ENCODE results near the gene LBHD2.

The LBHD2 gene

DNA sequence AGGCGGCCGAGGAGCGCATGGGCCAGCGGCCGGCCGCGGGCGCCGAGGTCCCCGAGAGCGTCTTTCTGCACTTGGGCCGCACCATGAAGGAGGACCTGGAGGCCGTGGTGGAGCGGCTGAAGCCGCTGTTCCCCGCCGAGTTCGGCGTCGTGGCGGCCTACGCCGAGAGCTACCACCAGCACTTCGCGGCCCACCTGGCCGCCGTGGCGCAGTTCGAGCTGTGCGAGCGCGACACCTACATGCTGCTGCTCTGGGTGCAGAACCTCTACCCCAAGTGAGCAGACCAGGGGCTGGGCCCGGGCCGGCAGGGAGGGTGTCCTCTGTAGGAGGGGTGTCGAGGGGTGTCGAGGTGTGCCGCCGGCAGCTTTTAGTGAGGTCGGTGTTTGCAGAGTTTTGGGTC is 43.3 kb downstream of the LBHD2 start:
- Histone ChIP-seq H3K9ac (ENCODE audit: low read length) (no peak overlapping the region), H3F3A (ENCODE audit: insufficient read depth) (no peaks in the 10 kb centered on the region), H4K20me1 (ENCODE audit: low read depth, low read length) (no peaks in the 10 kb centered on the region), H3K27me3 (ENCODE audit: low read length) (no peaks in the 10 kb centered on the region), H3K4me3 (ENCODE audit: insufficient read depth, low read length, poor library complexity, severe bottlenecking) (no peak overlapping the region), H3K4me2 (ENCODE audit: low read depth, low read length, poor library complexity, severe bottlenecking) (no peak overlapping the region), H3K27ac (ENCODE audit: low read depth, low read length) (no peak overlapping the region), H3K79me2 (ENCODE audit: insufficient read depth, low read length) (no peaks in the 10 kb centered on the region), H3K36me3 (ENCODE audit: low read length) (no peaks in the 10 kb centered on the region), H3K9me3 (ENCODE audit: insufficient read depth, low read length) (no peaks in the 10 kb centered on the region), H3K9me2 (replicated peaks; ENCODE audit: insufficient read depth, low read length) (no peaks in the 10 kb centered on the region), H2AFZ (ENCODE audit: low read depth, low read length, severe bottlenecking) (no peak overlapping the region)
- TF ChIP-seq, protein P1, sequence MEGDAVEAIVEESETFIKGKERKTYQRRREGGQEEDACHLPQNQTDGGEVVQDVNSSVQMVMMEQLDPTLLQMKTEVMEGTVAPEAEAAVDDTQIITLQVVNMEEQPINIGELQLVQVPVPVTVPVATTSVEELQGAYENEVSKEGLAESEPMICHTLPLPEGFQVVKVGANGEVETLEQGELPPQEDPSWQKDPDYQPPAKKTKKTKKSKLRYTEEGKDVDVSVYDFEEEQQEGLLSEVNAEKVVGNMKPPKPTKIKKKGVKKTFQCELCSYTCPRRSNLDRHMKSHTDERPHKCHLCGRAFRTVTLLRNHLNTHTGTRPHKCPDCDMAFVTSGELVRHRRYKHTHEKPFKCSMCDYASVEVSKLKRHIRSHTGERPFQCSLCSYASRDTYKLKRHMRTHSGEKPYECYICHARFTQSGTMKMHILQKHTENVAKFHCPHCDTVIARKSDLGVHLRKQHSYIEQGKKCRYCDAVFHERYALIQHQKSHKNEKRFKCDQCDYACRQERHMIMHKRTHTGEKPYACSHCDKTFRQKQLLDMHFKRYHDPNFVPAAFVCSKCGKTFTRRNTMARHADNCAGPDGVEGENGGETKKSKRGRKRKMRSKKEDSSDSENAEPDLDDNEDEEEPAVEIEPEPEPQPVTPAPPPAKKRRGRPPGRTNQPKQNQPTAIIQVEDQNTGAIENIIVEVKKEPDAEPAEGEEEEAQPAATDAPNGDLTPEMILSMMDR (IDR thresholded peaks at IDR 0.05; ENCODE audit: insufficient read depth, low read length, poor library complexity, severe bottlenecking) = no peak
- no peak for TF ChIP-seq EZH2phosphoT487 (conservative IDR thresholded peaks at IDR 0.05; ENCODE audit: low read length)

DNA sequence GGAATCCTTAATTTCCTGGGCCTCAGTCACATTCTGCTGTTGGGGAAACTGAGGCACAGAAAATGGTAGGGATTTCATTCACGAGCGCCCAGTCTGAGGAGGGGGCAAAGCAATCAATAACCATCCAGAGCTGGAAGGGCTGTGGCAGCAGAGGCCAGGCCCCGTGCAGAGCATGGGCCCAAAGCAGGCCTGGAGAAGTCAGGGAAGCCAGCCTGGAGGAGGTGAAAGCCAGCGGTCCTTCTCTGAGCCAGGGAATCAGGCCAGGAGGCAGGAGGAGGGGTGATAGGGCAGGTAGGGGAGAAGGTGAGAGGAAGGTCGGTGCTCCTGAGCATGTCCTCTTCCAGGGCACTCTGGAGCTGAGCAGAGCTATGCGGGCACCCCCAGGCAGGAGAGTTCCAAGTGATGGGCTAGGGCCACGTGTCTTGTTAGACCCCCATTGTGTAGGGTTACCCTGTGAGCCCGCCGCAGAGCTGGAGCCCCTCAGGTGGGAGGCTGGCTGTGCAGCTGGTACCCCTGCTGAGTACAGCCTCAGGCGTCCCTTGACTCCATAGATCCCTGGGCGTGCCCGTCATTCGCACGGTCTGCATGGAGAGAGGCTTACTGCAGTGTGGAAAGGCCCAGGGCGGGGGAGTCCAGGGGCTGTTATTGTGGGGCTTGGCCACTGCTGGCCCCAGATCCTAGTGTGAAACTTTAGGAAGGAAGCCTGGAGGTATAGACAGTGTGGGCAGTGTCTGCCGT is 44.0 kb downstream of the LBHD2 start:
- Histone ChIP-seq H4K20me1 (ENCODE audit: low read depth, low read length) (no peaks in the 10 kb centered on the region), H3K9ac (ENCODE audit: low read length) (no peak overlapping the region), H3K27ac (ENCODE audit: low read depth, low read length) (no peak overlapping the region), H3K9me2 (replicated peaks; ENCODE audit: insufficient read depth, low read length) (no peaks in the 10 kb centered on the region), H3F3A (ENCODE audit: insufficient read depth) (no peaks in the 10 kb centered on the region), H3K4me2 (ENCODE audit: low read depth, low read length, poor library complexity, severe bottlenecking) (no peak overlapping the region), H3K27me3 (ENCODE audit: low read length) (no peaks in the 10 kb centered on the region), H3K9me3 (ENCODE audit: insufficient read depth, low read length) (no peaks in the 10 kb centered on the region), H3K79me2 (ENCODE audit: insufficient read depth, low read length) (no peaks in the 10 kb centered on the region), H3K36me3 (ENCODE audit: low read length) (no peaks in the 10 kb centered on the region), H3K4me3 (ENCODE audit: insufficient read depth, low read length, poor library complexity, severe bottlenecking) (no peak overlapping the region), H2AFZ (ENCODE audit: low read depth, low read length, severe bottlenecking) (no peak overlapping the region)
- TF ChIP-seq EZH2phosphoT487 (conservative IDR thresholded peaks at IDR 0.05; ENCODE audit: low read length) = no peak

DNA sequence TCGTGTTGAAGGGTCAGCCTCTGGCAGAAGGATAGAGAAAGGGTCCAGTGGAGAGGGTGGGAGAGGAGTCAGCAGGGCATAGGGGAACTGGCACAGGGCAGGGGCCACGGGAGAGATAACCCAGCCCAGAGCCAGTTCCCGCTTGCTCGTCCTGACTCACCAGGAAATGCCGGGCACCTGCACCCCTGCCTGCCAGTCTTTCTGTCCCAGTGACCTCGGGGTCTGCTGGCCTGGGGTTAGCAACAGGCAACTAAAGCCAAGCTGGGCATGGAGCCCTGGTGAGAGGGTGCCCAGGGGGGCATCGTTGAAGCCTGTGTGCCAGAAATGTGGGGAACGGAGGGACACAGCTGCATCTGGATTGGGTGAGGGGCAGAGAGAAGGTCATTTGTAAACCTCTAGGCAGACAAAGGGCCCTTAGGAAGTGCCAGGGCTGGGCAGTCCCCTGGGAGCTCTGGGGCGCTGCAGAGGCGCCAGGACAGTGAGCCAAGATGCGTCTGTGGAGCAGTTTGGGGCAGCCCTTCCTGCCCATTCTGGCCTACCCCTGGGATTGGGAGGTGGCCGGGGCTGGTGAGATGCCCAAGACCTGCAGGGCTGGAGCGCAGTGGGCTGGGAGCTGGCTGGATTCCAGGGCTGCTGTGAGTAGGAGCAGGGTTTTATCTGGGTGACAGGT is 44.8 kb downstream of the LBHD2 start:
- Histone ChIP-seq H3K4me2 (ENCODE audit: low read depth, low read length, poor library complexity, severe bottlenecking) (no peak overlapping the region), H3K27ac (ENCODE audit: low read depth, low read length) (no peak overlapping the region), H3K9ac (ENCODE audit: low read length) (no peak overlapping the region), H3K9me3 (ENCODE audit: insufficient read depth, low read length) (no peaks in the 10 kb centered on the region), H3K9me2 (replicated peaks; ENCODE audit: insufficient read depth, low read length) (no peaks in the 10 kb centered on the region), H3K27me3 (ENCODE audit: low read length) (no peaks in the 10 kb centered on the region), H3K36me3 (ENCODE audit: low read length) (no peaks in the 10 kb centered on the region), H3K79me2 (ENCODE audit: insufficient read depth, low read length) (no peaks in the 10 kb centered on the region), H3K4me3 (ENCODE audit: insufficient read depth, low read length, poor library complexity, severe bottlenecking) (no peak overlapping the region), H4K20me1 (ENCODE audit: low read depth, low read length) (no peaks in the 10 kb centered on the region), H2AFZ (ENCODE audit: low read depth, low read length, severe bottlenecking) (no peak overlapping the region), H3F3A (ENCODE audit: insufficient read depth) (no peaks in the 10 kb centered on the region)
- TF ChIP-seq EZH2phosphoT487 (conservative IDR thresholded peaks at IDR 0.05; ENCODE audit: low read length) = no peak
- TF ChIP-seq, protein P1 (IDR thresholded peaks at IDR 0.05; ENCODE audit: insufficient read depth, low read length, poor library complexity, severe bottlenecking) = no peak
